ENCODE data around the gene DLK2. TPM values are rescaled to one million over a fixed set of nuclear protein-coding genes. Genes with fewer than 3 reads are reported as not detected.
A peak's percentile ranks its signal among the peaks of the same experiment; 100 is the strongest.

DLK2 gene
- total RNA-seq, 1 experiment from 2014 or later, result 0.81 TPM

DNA sequence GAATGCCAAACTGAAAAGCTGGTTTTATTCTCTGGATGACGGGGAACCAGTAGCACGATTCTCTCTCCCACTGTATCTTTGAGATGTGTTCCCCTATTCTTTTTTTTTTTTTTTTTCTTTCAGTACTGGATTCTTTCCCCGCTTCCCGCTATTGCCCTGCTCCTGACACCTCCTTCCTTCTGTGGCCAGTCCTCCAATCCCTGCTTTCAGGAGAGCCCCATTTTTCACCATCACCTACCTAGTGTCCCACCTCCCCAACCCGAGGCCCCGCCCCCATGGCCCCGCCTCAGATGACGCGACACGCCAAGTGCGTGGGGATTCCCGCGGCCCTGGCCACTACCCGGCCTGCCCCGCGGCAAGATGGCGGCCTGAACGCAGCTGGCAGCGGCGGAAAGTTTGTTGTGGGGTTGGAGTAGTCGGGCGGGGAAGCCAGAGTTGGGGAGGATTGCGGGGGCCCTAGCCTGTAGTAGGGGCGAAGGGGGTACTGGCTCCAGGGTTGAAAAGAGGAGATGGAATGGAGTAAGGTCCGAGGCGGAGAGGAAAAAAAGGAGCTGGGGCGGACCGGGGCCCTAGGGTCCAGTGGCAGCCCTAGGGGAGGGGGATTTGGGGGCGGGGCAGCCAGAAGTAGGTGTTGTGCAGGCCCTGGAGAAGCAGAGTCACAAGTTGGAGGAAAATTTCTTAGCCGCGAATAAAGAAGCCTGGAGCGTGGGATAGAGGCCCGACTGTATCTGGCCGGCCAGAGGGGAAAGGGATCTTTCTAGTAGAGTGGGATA is 22.1 kb upstream of the DLK2 start, which contains the start of gene TJAP1 (continued):
- TF ChIP-seq ARID4B (CRISPR knock-in tag; IDR thresholded peaks at IDR 0.05; ENCODE audit: borderline replicate concordance) (no peak), SP1 (CRISPR knock-in tag; conservative IDR thresholded peaks at IDR 0.05) (peak; percentile 79), ZNF425 (CRISPR knock-in tag; conservative IDR thresholded peaks at IDR 0.05) (no peak), ZNF219 (CRISPR knock-in tag; IDR thresholded peaks at IDR 0.05; ENCODE audit: borderline replicate concordance) (no peak), ELF4 (CRISPR knock-in tag; IDR thresholded peaks at IDR 0.05; ENCODE audit: low read depth) (no peak), FOXP1 (CRISPR knock-in tag; IDR thresholded peaks at IDR 0.05; ENCODE audit: borderline replicate concordance) (peak; percentile 60; the same call in 1 of the 2 replicates), ETV6 (CRISPR knock-in tag; IDR thresholded peaks at IDR 0.05) (0 out of 2 replicates have a peak, but pooled peaks have one; percentile 63), E2F5 (CRISPR knock-in tag; IDR thresholded peaks at IDR 0.05) (peak; percentile 90; the same call in 1 of the 2 replicates), NFYB (CRISPR knock-in tag; conservative IDR thresholded peaks at IDR 0.05; ENCODE audit: low read depth) (0 out of 2 replicates have a peak, but pooled peaks have one; percentile 10)
- TF ChIP-seq, protein P1, sequence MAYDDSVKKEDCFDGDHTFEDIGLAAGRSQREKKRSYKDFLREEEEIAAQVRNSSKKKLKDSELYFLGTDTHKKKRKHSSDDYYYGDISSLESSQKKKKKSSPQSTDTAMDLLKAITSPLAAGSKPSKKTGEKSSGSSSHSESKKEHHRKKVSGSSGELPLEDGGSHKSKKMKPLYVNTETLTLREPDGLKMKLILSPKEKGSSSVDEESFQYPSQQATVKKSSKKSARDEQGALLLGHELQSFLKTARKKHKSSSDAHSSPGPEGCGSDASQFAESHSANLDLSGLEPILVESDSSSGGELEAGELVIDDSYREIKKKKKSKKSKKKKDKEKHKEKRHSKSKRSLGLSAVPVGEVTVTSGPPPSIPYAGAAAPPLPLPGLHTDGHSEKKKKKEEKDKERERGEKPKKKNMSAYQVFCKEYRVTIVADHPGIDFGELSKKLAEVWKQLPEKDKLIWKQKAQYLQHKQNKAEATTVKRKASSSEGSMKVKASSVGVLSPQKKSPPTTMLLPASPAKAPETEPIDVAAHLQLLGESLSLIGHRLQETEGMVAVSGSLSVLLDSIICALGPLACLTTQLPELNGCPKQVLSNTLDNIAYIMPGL (CRISPR knock-in tag; IDR thresholded peaks at IDR 0.05), result no peak
- TF ChIP-seq, protein P2, sequence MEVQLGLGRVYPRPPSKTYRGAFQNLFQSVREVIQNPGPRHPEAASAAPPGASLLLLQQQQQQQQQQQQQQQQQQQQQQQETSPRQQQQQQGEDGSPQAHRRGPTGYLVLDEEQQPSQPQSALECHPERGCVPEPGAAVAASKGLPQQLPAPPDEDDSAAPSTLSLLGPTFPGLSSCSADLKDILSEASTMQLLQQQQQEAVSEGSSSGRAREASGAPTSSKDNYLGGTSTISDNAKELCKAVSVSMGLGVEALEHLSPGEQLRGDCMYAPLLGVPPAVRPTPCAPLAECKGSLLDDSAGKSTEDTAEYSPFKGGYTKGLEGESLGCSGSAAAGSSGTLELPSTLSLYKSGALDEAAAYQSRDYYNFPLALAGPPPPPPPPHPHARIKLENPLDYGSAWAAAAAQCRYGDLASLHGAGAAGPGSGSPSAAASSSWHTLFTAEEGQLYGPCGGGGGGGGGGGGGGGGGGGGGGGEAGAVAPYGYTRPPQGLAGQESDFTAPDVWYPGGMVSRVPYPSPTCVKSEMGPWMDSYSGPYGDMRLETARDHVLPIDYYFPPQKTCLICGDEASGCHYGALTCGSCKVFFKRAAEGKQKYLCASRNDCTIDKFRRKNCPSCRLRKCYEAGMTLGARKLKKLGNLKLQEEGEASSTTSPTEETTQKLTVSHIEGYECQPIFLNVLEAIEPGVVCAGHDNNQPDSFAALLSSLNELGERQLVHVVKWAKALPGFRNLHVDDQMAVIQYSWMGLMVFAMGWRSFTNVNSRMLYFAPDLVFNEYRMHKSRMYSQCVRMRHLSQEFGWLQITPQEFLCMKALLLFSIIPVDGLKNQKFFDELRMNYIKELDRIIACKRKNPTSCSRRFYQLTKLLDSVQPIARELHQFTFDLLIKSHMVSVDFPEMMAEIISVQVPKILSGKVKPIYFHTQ (CRISPR knock-in tag; IDR thresholded peaks at IDR 0.05), result no peak
- TF ChIP-seq, protein P3, sequence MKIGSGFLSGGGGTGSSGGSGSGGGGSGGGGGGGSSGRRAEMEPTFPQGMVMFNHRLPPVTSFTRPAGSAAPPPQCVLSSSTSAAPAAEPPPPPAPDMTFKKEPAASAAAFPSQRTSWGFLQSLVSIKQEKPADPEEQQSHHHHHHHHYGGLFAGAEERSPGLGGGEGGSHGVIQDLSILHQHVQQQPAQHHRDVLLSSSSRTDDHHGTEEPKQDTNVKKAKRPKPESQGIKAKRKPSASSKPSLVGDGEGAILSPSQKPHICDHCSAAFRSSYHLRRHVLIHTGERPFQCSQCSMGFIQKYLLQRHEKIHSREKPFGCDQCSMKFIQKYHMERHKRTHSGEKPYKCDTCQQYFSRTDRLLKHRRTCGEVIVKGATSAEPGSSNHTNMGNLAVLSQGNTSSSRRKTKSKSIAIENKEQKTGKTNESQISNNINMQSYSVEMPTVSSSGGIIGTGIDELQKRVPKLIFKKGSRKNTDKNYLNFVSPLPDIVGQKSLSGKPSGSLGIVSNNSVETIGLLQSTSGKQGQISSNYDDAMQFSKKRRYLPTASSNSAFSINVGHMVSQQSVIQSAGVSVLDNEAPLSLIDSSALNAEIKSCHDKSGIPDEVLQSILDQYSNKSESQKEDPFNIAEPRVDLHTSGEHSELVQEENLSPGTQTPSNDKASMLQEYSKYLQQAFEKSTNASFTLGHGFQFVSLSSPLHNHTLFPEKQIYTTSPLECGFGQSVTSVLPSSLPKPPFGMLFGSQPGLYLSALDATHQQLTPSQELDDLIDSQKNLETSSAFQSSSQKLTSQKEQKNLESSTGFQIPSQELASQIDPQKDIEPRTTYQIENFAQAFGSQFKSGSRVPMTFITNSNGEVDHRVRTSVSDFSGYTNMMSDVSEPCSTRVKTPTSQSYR (CRISPR knock-in tag; IDR thresholded peaks at IDR 0.05), result no peak
- TF ChIP-seq, protein P4, sequence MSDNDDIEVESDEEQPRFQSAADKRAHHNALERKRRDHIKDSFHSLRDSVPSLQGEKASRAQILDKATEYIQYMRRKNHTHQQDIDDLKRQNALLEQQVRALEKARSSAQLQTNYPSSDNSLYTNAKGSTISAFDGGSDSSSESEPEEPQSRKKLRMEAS (CRISPR knock-in tag; IDR thresholded peaks at IDR 0.05), result peak; percentile 39; the same call in 1 of the 2 replicates

Data from WTC11 (cell line).